A549 (cell line): ENCODE data around the gene HDGF. TPM values are rescaled to one million over a fixed set of nuclear protein-coding genes. Genes with fewer than 3 reads are reported as not detected.

ENCODE experiments used
- ATAC-seq, 2 experiments: fragments of 200-7000 bp in 1 of 2; fragments of >200 bp in 1 of 2; cut with Nextera tagmentation in 1 of 2; cut with Tn5 transposase in 1 of 2; 3 replicates each; pipeline versions ENCODE4 v1.8.0 to v1.9.1; 2018 to 2020; ENCODE audit warnings: mild to moderate bottlenecking in 1 of 2, moderate library complexity in 1 of 2
- CTCF ChIA-PET: fragments of 300-600 bp; sonication (Branson Sonifier 250); formaldehyde crosslinking; extraction: SDS; loops from one replicate; lab custom pipeline; 2021; ENCODE audit warnings: antibody characterized with exemption, inconsistent platforms; lab: Yijun Ruan, JAX
- POLR2A ChIA-PET: fragments of 350-600 bp; formaldehyde crosslinking; extraction: SDS; loops from one replicate; lab custom pipeline; 2021; ENCODE audit warnings: antibody characterized with exemption, inconsistent platforms; lab: Yijun Ruan, JAX
- DNase-seq, 2 experiments: peaks; one replicate each; pipeline versions ENCODE4 v3.0.0 to v3.0.0-alpha.2; 2011 to 2016; ENCODE audit warnings: low read depth in 1 of 2, low spot score in 1 of 2
- FAIRE-seq: peaks from 2 replicates; lab custom pipeline; 2011; peaks lifted over from hg19 to GRCh38; lab: Jason Lieb, UNC
- H3K27ac ChIP-seq, 2 experiments: fragments of >200 bp; sonication (Bioruptor Twin); formaldehyde crosslinking; 3 replicates each; pipeline ENCODE4 v1.5.1; 2016 to 2017
- H3K4me1 ChIP-seq: fragments of >200 bp; sonication (Bioruptor Twin); formaldehyde crosslinking; 3 replicates; pipeline ENCODE4 v1.6.1; 2016
- H3K4me2 ChIP-seq: fragments of >200 bp; sonication (Bioruptor Twin); formaldehyde crosslinking; 3 replicates; pipeline ENCODE4 v1.6.1; 2016
- H3K4me3 ChIP-seq: fragments of >200 bp; sonication (Bioruptor Twin); formaldehyde crosslinking; 3 replicates; pipeline ENCODE4 v1.5.1; 2016
- H3K9me3 ChIP-seq: fragments of >200 bp; sonication (Bioruptor Twin); formaldehyde crosslinking; 3 replicates; pipeline ENCODE4 v1.6.1; 2016
- CEBPB ChIP-seq, 2 experiments: fragments of >200 bp in 1 of 2; sonication (Bioruptor Twin) in 1 of 2; formaldehyde crosslinking in 1 of 2; IDR thresholded peaks; 2 replicates each; pipeline ENCODE4 v1.6.1; 2012 to 2016
- EHMT2 ChIP-seq: fragments of 200-600 bp; sonication (generic); IDR thresholded peaks from 2 replicates; pipeline ENCODE4 v1.6.1; 2016; ENCODE audit warnings: antibody characterized with exemption, low read depth, mild to moderate bottlenecking, moderate library complexity
- FOSL2 ChIP-seq, 2 experiments: fragments of 450-650 bp in 1 of 2; fragments of >200 bp in 1 of 2; sonication (Bioruptor Twin) in 1 of 2; formaldehyde crosslinking; IDR thresholded peaks; 2 replicates each; pipeline versions ENCODE4 v1.5.0 to v1.6.1; 2016 to 2020; ENCODE audit warnings: mild to moderate bottlenecking in 1 of 2, moderate library complexity in 1 of 2
- GATA3 ChIP-seq: IDR thresholded peaks from 2 replicates; pipeline ENCODE4 v1.6.1; 2012; ENCODE audit warnings: borderline replicate concordance
- HOXB5 ChIP-seq: fragments of 250-450 bp; sonication (Bioruptor Pico); IDR thresholded peaks from 2 replicates; pipeline ENCODE4 v1.5.0; 2020; ENCODE audit warnings: mild to moderate bottlenecking, moderate library complexity
- JUN ChIP-seq, 2 experiments: fragments of >200 bp; sonication (Bioruptor Twin); formaldehyde crosslinking; IDR thresholded peaks; 2 replicates in 1 of 2; 3 replicates in 1 of 2; pipeline ENCODE4 v1.6.1; 2016 to 2017
- MAFK ChIP-seq: fragments of 450-650 bp; IDR thresholded peaks from 2 replicates; pipeline ENCODE4 v1.6.1; 2014; ENCODE audit not compliant: partially characterized antibody
- POLR2AphosphoS2 ChIP-seq: conservative IDR thresholded peaks from 2 replicates; pipeline ENCODE4 v1.6.1; 2012; ENCODE audit warnings: low read length, improper control_type of control experiment, inconsistent platforms
- RFX5 ChIP-seq: fragments of 450-650 bp; IDR thresholded peaks from 2 replicates; pipeline ENCODE4 v1.7.1; 2014; ENCODE audit warnings: antibody characterized with exemption, mild to moderate bottlenecking, moderate library complexity
- SMC3 ChIP-seq: fragments of >200 bp; sonication (Bioruptor Twin); formaldehyde crosslinking; IDR thresholded peaks from 3 replicates; pipeline ENCODE4 v1.6.1; 2018; ENCODE audit warnings: inconsistent platforms
- WGBS: methylation state at CpG from one replicate; pipeline ENCODE4 v1.1.6; 2017; ENCODE audit errors: missing lambda C conversion rate; 5-methylcytosine and 5-hydroxymethylcytosine counted together
- polyA plus RNA-seq, 4 experiments: library from polyadenylated mRNA; depleted of rRNA in 3 of 4; stranded (reverse); fragments of >200 nt; fragmentation: RNase III in 1 of 4; extraction: RNeasy Plus Mini Kit Qiagen cat#74134 plus additional on column Dnase treatment in 1 of 4; gene quantifications; 2 replicates in 3 of 4; 3 replicates in 1 of 4; pipeline ENCODE4 v1.2.3, GENCODE V29; 2011 to 2017
- TF ChIP-seq, protein P1 (sequence below): fragments of 250-450 bp; sonication (Bioruptor Pico); IDR thresholded peaks from 2 replicates; pipeline ENCODE4 v1.5.0; 2021; ENCODE audit warnings: mild to moderate bottlenecking, moderate library complexity, borderline replicate concordance
- TF ChIP-seq, protein P2 (sequence below): fragments of 450-650 bp; IDR thresholded peaks from 2 replicates; pipeline ENCODE4 v1.6.1; 2014; ENCODE audit warnings: antibody characterized with exemption
- TF ChIP-seq, protein P3 (sequence below): IDR thresholded peaks from 2 replicates; pipeline ENCODE4 v1.6.1; 2012
- TF ChIP-seq, protein P4 (sequence below): fragments of 250-450 bp; sonication (Bioruptor Pico); IDR thresholded peaks from 2 replicates; pipeline ENCODE4 v1.5.0; 2020; ENCODE audit warnings: low read depth, mild to moderate bottlenecking, moderate library complexity

Gene HDGF
- polyA plus RNA-seq, 2 of the 4 experiments (the other 2 are of a cell fraction), result 299 to 428 TPM

DNA sequence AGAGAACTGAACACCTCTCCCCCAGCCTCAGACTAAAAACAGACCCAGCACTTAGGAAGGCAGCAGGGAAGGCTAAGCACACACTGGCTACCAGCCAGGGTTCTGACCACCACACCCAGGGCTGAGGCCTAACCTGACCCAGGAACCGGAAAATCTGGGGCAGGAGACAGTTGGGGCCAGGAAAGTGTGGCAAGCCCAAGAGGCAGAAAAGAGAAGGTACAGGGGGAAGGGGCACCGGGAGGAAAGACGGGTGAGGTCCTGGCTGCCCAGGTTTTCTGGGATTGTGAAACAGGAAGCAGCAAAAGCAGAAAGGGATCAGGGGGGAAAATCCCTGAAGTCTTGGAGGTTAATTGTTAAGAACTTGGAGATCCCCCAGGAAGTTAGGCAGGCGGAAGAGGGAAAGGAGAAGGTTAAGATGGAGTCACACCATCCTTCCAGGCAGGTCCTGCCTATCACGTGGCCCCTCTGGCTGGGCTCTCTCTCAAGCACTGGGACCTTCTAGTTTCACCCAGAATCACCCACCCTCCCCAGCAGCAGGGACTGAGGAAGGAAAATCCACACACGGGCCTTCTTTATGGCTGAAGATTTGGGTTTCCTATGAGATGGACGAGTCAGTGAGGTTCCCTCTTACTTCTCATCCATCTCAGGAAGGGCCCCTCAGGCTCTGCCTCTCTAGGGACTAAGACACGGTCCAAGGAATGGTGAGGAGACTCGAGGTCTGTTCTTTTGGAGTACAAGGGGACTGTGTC, 2.6 kb downstream of the HDGF start:
- peak overlapping the region; percentile 99 to 100 for H3K27ac ChIP-seq
- no peaks in the 10 kb centered on the region for H3K9me3 ChIP-seq
- H3K4me1 ChIP-seq, result peaks cover 50% of the 10 kb centered on the region
- ChIA-PET POLR2A (no interaction called here), CTCF (interaction anchor here (1.6 to 10.5 kb wide), 3 partner anchors 23 to 59 kb away, joined by 8 to 130 read pairs (median 36); partner anchors contain the start of genes ISG20L2 and METTL25B)
- no peak for TF ChIP-seq FOSL2 (IDR thresholded peaks at IDR 0.05)
- no peak for TF ChIP-seq FOSL2 (CRISPR knock-in tag; IDR thresholded peaks at IDR 0.05)
- no peak for TF ChIP-seq EHMT2
- 0 out of 2 replicates have a peak, but pooled peaks have one; percentile 20 for TF ChIP-seq HOXB5 (CRISPR knock-in tag)
- no peak for TF ChIP-seq SMC3
- no peak for TF ChIP-seq POLR2AphosphoS2
- TF ChIP-seq JUN (IDR thresholded peaks at IDR 0.05), result peak in 1 of 2 experiments; percentile 24; a peak in 2 of 5 replicates
- TF ChIP-seq, protein P1, sequence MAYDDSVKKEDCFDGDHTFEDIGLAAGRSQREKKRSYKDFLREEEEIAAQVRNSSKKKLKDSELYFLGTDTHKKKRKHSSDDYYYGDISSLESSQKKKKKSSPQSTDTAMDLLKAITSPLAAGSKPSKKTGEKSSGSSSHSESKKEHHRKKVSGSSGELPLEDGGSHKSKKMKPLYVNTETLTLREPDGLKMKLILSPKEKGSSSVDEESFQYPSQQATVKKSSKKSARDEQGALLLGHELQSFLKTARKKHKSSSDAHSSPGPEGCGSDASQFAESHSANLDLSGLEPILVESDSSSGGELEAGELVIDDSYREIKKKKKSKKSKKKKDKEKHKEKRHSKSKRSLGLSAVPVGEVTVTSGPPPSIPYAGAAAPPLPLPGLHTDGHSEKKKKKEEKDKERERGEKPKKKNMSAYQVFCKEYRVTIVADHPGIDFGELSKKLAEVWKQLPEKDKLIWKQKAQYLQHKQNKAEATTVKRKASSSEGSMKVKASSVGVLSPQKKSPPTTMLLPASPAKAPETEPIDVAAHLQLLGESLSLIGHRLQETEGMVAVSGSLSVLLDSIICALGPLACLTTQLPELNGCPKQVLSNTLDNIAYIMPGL (CRISPR knock-in tag), result no peak
- TF ChIP-seq, protein P2, sequence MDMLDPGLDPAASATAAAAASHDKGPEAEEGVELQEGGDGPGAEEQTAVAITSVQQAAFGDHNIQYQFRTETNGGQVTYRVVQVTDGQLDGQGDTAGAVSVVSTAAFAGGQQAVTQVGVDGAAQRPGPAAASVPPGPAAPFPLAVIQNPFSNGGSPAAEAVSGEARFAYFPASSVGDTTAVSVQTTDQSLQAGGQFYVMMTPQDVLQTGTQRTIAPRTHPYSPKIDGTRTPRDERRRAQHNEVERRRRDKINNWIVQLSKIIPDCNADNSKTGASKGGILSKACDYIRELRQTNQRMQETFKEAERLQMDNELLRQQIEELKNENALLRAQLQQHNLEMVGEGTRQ, result peak; percentile 72
- 0 out of 2 replicates have a peak, but pooled peaks have one; percentile 5 for TF ChIP-seq GATA3
- TF ChIP-seq, protein P3, sequence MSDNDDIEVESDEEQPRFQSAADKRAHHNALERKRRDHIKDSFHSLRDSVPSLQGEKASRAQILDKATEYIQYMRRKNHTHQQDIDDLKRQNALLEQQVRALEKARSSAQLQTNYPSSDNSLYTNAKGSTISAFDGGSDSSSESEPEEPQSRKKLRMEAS, result peak; percentile 57
- no peak for TF ChIP-seq MAFK
- TF ChIP-seq, protein P4, sequence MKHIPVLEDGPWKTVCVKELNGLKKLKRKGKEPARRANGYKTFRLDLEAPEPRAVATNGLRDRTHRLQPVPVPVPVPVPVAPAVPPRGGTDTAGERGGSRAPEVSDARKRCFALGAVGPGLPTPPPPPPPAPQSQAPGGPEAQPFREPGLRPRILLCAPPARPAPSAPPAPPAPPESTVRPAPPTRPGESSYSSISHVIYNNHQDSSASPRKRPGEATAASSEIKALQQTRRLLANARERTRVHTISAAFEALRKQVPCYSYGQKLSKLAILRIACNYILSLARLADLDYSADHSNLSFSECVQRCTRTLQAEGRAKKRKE, result peak; percentile 80; the same call in 1 of the 2 replicates
- peak in 1 of 2 experiments; percentile 68; a peak in 2 of 4 replicates for TF ChIP-seq CEBPB (IDR thresholded peaks at IDR 0.05)
- DNase-seq, result peak in 1 of 2 experiments; percentile 71
- no peak for FAIRE-seq
- ATAC-seq, result peak in 1 of 2 experiments; percentile 13; a peak in 3 of 6 replicates
- peak overlapping the region; percentile 92 for H3K4me3 ChIP-seq
- WGBS, result 3% methylated on average over 9 of the region's 9 CpGs
- H3K4me2 ChIP-seq, result peak overlapping the region; percentile 92

DNA sequence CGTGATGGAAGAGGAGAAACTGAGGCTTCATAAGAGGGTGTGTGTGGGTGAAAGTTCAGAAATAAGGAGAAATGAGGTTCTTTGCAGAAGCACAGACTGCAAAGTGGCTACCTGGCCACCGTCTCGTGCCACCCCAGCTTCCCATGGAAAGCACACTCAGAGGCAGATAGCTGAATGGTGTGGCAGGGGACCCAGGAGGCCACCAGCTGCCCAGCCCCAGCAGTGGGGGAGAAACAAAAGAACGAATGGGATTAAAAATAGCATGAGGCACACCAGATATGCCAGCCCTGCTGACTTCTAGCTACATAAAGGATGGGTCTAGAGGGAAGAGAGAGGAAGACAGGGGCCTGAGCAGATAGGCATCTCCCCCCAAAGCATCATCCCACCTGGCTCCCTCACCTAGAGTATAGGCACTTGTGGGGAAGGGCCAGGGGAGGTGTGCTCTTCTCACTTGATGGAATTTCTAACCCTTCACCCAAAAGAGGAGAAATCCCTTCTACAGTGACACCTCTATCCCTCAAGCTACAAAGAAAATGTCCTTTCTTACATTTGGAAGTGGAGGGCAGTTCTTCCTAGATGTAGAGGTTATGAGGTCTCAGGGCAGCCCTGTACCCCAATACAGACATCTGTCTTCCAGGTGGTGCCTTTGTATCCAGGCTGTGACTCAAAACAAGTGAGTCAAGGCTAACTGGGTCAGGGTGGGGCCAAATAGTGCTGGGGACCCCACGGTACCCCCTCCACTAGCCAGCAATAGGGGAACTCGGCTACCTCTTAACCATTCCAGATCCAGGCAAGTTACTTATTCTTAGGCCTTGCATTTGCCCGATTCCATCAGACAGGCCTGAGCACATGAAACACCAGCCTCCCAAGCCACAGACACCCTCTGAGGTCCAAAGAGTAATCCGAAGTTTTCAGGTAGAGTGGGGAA, 3.5 kb downstream of the HDGF start:
- ChIA-PET CTCF (interaction anchor here (0.5 to 10.5 kb wide), 11 partner anchors 9 to 112 kb away, joined by 3 to 130 read pairs (median 3); partner anchors contain the start of genes ISG20L2 and METTL25B), POLR2A (interaction anchor here (0.8 to 3.1 kb wide), 3 partner anchors 13 to 87 kb away, joined by 3 to 21 read pairs (median 3); partner anchors contain the start of genes ISG20L2 and METTL25B)
- Histone ChIP-seq H3K9me3 (no peaks in the 10 kb centered on the region), H3K4me2 (peak overlapping the region; percentile 92), H3K4me3 (peak overlapping the region; percentile 92), H3K4me1 (peaks cover 48% of the 10 kb centered on the region), H3K27ac (peak overlapping the region; percentile 99 to 100)
- FAIRE-seq, result no peak
- TF ChIP-seq, protein P4, result 0 out of 2 replicates have a peak, but pooled peaks have one; percentile 5
- TF ChIP-seq RFX5, result no peak
- no peak for DNase-seq
- ATAC-seq, result no peak
- 4% methylated on average over 8 of the region's 8 CpGs for WGBS
